PFSK-1 (cell line): ENCODE data around the gene CYBRD1.

Experiments used
- FOXP2 ChIP-seq: optimal IDR thresholded peaks from 2 replicates; pipeline ENCODE3; 2011; ENCODE audit warnings: borderline replicate concordance, control low read depth, inconsistent platforms; ENCODE audit not compliant: insufficient read depth; ENCODE audit errors: extremely low read length, extremely low read depth
- POLR2AphosphoS5 ChIP-seq: IDR thresholded peaks from 2 replicates; pipeline ENCODE4 v1.6.1; 2012; ENCODE audit warnings: low read depth, mild to moderate bottlenecking, control low read depth, low read length, moderate library complexity
- REST ChIP-seq, 2 experiments: IDR thresholded peaks; 2 replicates each; pipeline versions ENCODE4 v1.6.1 to v1.8.0; 2011 to 2012; ENCODE audit warnings: low read depth in 2 of 2, low read length in 2 of 2, control low read depth in 1 of 2, inconsistent platforms in 1 of 2, mild to moderate bottlenecking in 1 of 2, moderate library complexity in 1 of 2; ENCODE audit not compliant: insufficient read depth in 1 of 2
- SIN3A ChIP-seq: IDR thresholded peaks from 2 replicates; pipeline ENCODE4 v1.6.1; 2012; ENCODE audit warnings: mild to moderate bottlenecking, low read length, moderate library complexity, borderline replicate concordance; ENCODE audit not compliant: insufficient read depth
- TAF1 ChIP-seq: IDR thresholded peaks from 2 replicates; pipeline ENCODE4 v1.6.1; 2012; ENCODE audit warnings: low read length, control low read depth, borderline replicate concordance; ENCODE audit not compliant: insufficient read depth

CYBRD1 gene

DNA sequence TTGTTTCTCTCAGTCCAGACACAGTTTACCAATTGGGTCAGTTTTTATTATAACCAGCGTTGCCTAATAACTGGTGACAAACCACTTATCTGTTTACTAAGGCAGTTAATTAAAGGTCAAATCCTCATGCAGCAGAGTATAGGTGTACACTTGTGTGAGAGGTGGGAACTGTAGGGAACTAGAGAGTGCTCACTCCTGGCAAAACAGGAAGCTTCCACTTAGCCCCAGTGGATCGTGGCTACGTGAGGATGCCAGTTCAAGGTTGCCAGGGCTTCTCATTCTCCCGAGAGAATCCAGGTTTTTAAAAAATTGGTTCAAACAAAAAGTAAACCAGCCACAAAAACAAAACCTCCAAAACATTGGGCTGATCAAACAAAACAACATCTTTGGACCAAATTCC is 8.1 kb downstream of the CYBRD1 start:
- TF ChIP-seq SIN3A = no peak
- TF ChIP-seq REST (IDR thresholded peaks at IDR 0.05; ENCODE audit: insufficient read depth in 1 of 2, low read depth in 2 of 2, low read length in 2 of 2) = no peak
- no peak for TF ChIP-seq TAF1
- TF ChIP-seq POLR2AphosphoS5 = no peak
- no peak for TF ChIP-seq FOXP2

- TF ChIP-seq FOXP2 (no peak), SIN3A (no peak), REST (IDR thresholded peaks at IDR 0.05; ENCODE audit: insufficient read depth in 1 of 2, low read depth in 2 of 2, low read length in 2 of 2) (no peak), POLR2AphosphoS5 (no peak), TAF1 (no peak)
Observed at GRCh38 chr2:171531291-171531690, 9.0 kb downstream of the CYBRD1 start.

DNA sequence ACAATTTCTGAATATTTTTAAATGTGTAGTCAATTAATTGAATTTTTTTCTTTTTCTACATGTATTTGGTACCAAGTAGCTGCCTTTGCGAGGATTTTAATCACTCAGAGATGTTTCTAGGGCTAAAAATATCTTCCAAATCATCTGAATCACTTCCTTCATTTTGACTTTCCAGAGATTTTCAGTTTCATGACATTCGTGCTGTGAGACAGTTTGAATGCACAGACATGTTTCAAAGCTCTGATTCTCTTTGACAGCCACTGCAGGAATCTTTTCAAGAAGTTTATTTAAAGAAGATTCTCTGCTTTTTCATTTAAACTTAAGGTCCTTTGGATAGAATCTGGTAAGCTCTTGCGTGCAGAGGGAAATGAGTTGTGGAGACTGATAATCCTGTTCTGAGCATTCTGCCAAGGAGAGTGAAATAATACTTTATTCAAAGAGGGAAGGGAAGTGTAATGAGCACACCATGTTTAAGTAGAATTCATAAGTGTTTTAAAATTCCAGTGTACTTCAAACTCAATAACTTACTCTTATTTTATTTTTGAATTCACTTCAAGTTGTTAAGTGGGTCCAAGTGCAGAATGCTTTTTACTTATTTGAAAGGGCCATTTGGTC is 9.7 kb downstream of the CYBRD1 start:
- TF ChIP-seq POLR2AphosphoS5 = no peak

DNA sequence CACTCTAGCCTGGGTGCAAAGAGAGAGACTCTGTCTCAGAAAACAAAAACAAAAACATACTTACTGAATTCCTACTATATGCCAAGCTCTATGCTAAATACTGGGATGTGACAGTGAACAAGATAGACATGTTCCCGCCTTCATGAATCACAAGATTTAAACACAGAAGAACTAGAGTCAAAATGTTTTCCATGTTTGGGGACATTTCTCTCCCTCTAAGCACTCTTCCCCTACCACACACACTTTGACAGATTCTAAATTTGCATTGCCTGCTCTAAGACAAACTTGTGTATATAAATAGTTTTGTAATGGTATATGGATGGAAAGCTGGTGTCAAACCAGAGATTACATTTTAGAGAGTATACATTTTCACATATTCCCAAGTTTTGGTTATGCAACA is 11.1 kb downstream of the CYBRD1 start:
- TF ChIP-seq FOXP2 (no peak), TAF1 (no peak)

GRCh38 chr2:171540437-171540836 is 18.2 kb downstream of the CYBRD1 start:
- no peak for TF ChIP-seq FOXP2
- TF ChIP-seq SIN3A = no peak
- TF ChIP-seq REST (IDR thresholded peaks at IDR 0.05; ENCODE audit: insufficient read depth in 1 of 2, low read depth in 2 of 2, low read length in 2 of 2) = no peak
- TF ChIP-seq TAF1 = no peak
- TF ChIP-seq POLR2AphosphoS5 = no peak

GRCh38 chr2:171541202-171541887 is 19.1 kb downstream of the CYBRD1 start:
- TF ChIP-seq POLR2AphosphoS5 (no peak), REST (IDR thresholded peaks at IDR 0.05; ENCODE audit: insufficient read depth in 1 of 2, low read depth in 2 of 2, low read length in 2 of 2) (no peak), FOXP2 (no peak), SIN3A (no peak), TAF1 (no peak)
